ENCODE results near the gene POM121L2. TPM values are rescaled to one million over a fixed set of nuclear protein-coding genes. Genes with fewer than 3 reads are reported as not detected.
"Not testable (repeated sequence)": the region's sequence is repeated elsewhere in the genome, so short reads cannot be mapped to it uniquely, and the experiment has no call there.

The POM121L2 gene
- total RNA-seq, 1 donor from 2014 or later = not detected

- no peak for DNase-seq
Measured at GRCh38 chr6:27293436-27294098, 18.5 kb downstream of the POM121L2 start.

DNA sequence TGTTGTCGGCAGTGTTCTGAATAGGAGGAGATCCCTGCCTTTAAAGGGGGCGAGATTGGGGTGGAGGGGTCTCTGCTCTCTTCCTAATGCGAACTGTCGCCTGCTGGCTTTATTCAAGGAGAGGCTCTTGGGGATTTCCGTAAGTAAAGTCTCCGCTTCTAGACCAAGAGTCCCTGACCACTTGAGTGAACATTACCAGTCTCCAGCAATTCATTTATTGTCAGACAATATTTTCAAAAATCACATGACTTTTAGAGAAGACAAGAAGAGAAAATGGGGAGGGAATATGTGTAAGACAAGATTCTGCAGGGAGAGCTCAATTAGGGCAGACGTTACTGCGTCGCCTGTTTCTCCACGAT, 21.2 kb downstream of the POM121L2 start:
- no peak for DNase-seq

DNA sequence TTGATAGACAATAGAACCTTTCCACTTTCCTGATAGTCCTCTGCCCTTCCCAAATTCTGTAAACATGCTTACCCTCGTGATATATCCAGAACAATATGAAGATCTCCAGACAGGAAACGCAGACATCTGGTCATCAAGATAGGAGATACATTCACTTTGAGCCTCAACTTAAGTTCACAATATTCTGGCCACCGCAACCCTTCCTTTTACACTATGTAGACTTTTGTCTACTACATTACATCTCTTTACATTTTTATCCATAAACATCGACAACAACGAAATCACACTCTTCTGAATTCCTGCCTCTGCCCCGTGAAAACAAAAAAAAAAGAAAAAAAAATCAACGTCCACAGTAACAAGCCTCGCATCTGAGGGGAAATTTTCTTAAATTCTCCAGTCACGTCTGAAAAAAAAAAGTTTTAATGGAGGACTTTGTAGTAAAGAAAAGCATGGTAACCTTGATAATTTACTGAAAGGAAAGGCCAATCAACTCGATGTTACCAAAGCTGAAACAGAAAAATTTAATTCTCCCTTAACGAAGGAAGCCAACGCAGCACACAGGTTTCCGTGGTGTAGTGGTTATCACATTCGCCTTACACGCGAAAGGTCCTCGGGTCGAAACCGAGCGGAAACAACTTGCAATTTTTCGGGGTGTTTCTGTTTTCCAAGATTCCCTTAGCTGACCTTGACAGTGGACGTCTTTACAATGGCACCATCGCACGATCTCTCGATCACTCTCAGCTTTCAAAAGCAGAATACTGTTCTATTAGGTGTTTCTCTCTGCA, 21.8 kb downstream of the POM121L2 start:
- DNase-seq = no peak

DNA sequence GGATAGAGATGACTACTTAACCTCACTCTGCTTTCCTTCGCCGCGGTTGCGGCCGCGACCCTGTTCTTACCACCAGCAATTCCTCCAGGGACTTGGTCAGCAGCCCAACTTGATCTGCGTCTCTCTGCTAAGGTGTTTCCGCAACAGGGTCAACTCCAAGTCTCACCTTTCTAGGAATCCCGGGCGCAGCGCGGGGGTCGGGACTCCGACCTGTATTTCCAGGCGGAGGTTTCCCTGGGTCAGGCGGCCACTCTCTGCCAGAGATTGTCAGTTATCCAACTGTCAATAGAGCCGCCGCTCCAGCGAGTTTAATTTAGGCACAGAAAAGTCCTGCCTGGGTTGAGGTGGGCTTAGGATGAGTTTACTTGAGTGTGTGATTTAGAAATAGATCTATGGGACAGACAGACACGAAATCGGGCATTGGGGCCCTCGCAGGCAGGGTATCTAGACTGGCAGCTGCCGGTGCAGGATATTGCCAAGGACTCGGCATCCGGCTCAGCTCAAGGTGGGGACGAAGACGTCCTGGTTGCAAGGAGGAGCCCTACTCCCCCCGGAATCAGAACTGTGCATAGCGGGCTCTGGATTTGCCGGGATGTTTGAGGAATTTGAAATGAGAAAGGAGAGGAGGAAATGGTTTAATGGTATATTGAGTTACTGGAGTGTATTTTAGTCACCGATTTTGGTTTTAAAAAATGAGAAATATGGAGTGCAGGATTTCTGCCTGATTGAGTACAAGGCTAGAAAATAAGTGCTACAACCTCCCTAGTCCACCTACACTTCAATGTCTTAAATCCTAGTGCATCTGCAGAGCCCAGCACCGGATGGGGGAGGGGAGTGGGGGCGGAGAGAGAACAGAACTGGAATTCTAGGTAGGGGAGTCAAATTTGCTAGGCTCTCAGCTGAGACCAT, 23.7 kb downstream of the POM121L2 start:
- DNase-seq = no peak

- no peak for DNase-seq
Measured at GRCh38 chr6:27287751-27288135, 24.3 kb downstream of the POM121L2 start.

DNA sequence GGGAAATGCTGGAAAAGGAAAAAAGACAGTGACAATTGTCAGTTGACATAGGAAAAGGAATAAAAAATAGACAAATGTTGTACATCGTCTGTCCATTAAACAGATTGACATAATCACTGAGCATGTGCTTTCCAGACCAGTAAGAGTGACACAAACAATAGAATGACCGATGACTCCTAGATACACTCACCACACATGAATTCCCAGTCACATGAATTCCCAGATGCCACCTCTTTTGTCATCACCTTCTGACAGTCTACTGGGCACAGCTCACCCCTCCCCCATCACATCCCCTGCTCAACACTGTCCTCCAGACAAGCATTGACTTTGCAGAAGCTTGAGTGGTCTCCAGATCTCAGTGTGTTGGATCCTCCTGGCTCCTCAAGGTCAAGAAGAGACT, 25.9 kb downstream of the POM121L2 start:
- DNase-seq = no peak

- DNase-seq = no peak
Measured at GRCh38 chr6:27283279-27283678, 28.8 kb downstream of the POM121L2 start.

- DNase-seq = no peak
Measured at GRCh38 chr6:27281569-27281968, 30.5 kb downstream of the POM121L2 start.

GRCh38 chr6:27281105-27281539, 31.0 kb downstream of the POM121L2 start:
- DNase-seq = no peak

GRCh38 chr6:27280540-27281000, 31.5 kb downstream of the POM121L2 start:
- DNase-seq = no peak

DNA sequence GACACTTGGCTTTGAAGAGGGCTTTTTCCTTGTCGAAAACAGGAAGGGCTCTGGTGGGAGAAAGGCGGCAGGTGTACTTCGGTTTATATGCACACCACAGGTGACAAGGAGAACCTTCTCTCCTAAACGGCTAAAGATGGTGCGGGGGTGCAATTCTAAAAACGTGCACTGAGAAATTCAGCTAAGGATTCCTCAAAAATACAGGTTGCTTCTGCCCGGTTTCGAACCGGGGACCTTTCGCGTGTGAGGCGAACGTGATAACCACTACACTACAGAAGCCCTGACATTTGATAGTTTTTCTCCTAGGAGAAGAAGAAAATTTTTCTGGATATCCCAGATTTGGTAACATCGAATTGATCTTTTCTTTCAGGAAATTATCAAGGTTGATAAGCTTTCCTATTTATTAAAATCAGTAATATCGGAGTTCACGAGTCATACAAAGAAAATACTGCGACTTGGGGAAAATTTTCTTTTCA, 32.0 kb downstream of the POM121L2 start:
- DNase-seq = no peak

DNA sequence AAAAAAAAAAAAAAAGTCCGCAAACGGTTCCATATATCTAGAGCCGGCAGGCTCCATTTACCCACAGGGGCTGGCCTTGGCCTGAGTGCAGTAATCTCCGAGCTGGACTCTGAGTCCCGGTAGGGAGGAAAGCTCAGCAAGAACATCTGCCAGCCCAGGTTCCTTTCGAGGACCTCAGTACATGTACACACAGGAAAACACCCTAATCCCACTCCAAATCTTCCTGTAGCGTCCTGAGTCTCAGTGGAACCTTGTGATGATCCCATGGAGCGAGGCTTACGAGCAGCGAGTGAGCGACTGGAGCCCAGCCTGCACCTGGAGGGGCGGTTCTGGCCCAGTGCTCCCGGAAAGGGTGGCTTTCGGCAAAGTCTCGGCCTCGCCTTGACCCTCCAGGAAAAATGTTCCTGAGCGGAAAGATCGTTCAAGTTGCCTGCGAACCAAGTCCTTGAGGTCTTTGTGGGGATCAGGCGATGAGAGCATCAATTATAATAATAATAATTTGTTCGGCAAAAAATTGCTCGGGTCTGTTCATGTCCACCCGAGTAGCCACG, 32.5 kb downstream of the POM121L2 start:
- no peak for DNase-seq

DNA sequence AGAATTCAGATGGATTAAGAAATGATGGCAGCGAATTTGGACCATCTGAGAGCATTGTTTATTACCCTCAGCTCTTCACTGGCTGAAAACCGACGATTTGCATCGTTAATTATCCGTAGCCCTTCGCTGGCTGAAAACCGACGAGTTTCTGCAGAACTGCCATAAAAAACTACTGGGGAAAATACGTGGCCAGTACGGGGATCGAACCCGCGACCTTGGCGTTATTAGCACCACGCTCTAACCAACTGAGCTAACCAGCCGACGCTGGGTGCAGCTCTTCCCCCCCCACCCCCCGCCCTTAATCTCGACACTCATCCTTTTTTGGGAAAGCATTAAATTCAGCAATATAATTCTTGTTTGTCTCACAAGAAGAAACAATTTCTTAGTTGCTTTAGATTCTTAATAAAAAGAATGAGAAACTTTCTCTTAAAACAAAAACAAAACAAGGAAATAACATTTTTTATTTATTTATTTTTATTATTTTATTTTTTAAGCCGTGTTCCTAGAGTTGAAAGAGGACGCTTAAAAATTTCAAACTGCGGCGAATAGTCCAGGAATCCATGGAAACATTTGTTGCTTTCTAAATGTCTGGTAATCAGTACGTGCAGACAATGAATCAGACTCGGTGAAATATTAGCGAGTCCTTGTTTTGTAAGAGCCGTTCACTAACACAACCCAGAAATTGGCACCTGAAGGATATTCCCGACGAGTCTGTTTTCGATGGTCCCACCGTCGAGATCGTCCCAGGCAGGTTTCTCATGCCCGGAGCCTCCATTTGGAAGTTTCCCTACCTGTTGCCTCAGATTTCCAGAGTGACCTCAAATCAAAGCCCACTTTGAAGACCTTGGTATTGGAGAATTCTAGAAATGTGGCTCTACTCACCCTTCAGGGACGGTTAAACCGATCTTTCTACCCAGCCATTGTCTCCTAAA, 36.8 kb downstream of the POM121L2 start:
- DNase-seq = no peak

- DNase-seq = no peak
Measured at GRCh38 chr6:27273783-27274182, 38.3 kb downstream of the POM121L2 start.

DNA sequence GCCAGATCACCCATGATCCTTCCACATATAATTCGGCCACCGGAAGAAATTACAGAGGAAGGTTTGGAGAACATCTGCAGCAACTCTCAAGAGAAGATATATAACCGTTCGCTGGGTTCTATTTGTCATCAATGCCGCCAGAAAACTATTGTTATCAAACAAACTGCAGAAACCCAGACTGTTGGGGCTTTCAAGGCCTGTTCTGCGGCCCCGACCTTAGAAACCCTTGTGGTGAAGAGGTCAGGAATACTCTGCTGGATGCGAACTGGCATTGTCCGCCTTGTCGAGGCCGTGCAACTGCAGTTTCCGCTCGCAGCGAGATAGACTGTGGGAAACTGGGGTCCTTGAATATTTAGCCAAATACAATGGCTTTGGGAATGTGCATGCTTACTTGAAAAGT, 43.3 kb downstream of the POM121L2 start:
- DNase-seq = no peak

DNA sequence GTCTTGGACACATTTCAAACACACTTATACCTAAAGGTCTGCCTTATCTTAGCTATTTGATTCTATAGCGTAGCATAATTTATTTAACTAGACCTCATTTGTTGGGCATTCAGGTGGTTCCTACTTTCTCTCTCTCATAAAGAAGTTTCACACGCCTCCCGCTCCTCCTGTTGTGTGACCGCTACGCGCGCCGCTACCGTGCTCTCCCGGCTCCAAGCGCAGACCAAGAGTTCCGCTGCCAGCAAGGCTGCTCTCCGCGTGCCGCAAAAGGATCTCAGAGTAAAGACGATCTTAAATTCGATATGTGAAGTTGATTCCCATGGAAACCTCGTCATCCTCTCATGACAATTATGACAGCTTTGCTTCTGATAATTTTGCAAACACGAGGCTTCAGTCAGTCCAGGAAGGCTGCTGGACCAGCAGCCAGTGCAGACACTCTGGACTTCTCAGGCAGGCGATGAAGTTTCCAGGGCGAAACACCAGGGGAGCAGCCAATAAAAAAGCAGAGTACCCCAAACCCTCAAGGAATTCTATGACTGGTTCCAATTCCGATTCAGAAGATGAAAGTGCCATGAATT, 44.1 kb downstream of the POM121L2 start:
- no peak for DNase-seq

DNA sequence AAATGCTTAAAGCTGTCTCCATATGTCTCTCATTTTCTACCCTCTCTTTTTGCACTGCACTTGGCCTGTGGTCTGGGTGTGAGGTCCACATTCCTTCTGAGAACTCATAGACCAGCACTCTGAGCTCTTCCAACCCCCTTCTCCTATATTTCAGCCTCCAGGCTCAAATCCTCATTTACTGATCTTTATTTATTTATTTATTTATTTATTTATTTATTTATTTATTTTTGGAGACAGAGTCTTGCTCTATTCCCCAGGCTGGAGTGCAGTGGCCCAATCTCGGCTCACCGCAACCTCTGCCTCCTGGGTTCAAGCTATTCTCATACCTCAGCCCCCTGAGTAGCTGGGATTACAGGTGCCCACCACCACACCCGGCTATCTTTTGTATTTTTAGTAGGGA, 45.1 kb downstream of the POM121L2 start:
- not testable (repeated sequence) for DNase-seq

GRCh38 chr6:27263886-27264285, 48.2 kb downstream of the POM121L2 start:
- no peak for DNase-seq

DNA sequence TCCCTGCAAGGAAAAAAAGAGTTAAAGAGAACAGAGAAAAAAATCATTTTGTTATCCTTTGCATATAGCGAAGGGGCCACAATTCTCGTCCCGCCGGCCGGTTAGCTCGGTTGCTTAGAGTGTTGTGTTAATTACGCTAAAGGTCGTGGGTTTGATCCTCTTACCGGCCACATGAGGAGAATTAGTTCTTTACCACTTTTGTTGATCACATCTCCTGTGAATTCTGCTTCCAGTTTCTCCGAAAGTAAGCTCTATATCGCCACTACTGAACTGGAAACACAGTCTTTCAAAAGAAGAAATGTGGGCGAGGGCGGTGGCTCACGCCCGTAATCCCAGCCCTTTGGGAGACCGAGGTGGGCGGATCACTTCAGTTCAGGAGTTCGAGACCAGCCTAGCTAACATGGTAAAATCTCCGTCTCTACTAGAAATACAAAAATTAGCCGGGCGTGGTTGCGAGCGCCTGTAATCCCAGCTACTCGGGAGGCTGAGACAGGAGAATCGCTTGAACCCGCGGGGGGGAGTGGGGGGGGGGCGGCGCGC, 51.2 kb downstream of the POM121L2 start:
- no peak for DNase-seq

DNA sequence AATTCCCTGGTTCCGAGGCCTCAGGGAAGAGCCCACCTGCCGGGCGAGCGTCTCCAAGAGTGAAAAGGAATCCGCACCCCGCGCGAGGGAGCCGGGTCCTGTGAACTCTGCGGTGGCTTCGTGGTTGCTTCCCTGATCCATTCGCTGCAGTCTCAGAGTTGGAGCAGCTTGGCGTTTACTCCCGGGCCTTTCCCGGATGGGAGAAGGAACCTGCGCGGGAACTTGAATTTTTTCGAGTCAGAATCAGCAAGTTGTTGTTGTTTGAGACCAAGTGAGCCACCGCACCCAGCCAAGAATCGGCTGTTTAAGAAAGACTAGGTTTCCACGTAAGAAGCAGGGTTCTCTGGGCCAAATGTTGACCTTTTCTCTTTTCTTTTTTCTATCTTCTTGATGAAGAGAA, 51.7 kb downstream of the POM121L2 start:
- DNase-seq = no peak
